HCT116 (cell line): ENCODE data around the gene STIM2. TPM values are rescaled to one million over a fixed set of nuclear protein-coding genes. Genes with fewer than 3 reads are reported as not detected.

ENCODE experiments used
- ATAC-seq: fragments of 200-7000 bp; cut with Tn5 transposase; 2 replicates; pipeline ENCODE4 v1.9.1; 2020; ENCODE audit warnings: mild to moderate bottlenecking, moderate library complexity
- BruUV-seq: library from RNA; stranded (reverse); fragments of 400-500 nt; replicated peaks from 2 replicates; lab custom pipeline; 2021; lab: Mats Ljungman, UMichigan
- CTCF ChIA-PET: fragments of 300-600 bp; sonication (Branson Sonifier 250); formaldehyde crosslinking; loops from one replicate; lab custom pipeline; 2021; ENCODE audit warnings: antibody characterized with exemption; lab: Charles Lee
- POLR2A ChIA-PET: fragments of 300-600, 350-600 bp; sonication (Branson Sonifier 250); formaldehyde crosslinking; loops from one replicate; lab custom pipeline; 2021; ENCODE audit warnings: antibody characterized with exemption; lab: Charles Lee
- RAD21 ChIA-PET, 2 experiments: fragments of 300-600 bp; sonication (Branson Sonifier 250); formaldehyde crosslinking; loops; one replicate each; lab custom pipeline; 2023; ENCODE audit warnings: low total read pairs in 2 of 2; ENCODE audit not compliant: uncharacterized antibody in 2 of 2, unreplicated experiment in 2 of 2, low non-redundant PET in 1 of 2; lab: Charles Lee
- DNase-seq: peaks from one replicate; pipeline ENCODE4 v3.0.0-alpha.2; 2010; ENCODE audit warnings: low read depth, low spot score
- H2AFZ ChIP-seq: fragments of 200-600 bp; shearing (Covaris generic), sonication (generic); 2 replicates; pipeline ENCODE4 v1.6.1; 2017; ENCODE audit warnings: low read depth, mixed run types, mixed read lengths, antibody characterized with exemption, low read length; ENCODE audit not compliant: poor library complexity, severe bottlenecking
- H3K27ac ChIP-seq: 2 replicates; pipeline ENCODE4 v1.5.1; 2012; ENCODE audit warnings: low read depth, low read length
- H3K27me3 ChIP-seq: fragments of 200-600 bp; sonication (generic); 2 replicates; pipeline ENCODE4 v1.6.1; 2016; ENCODE audit warnings: mixed run types, low read length, mixed read lengths; ENCODE audit not compliant: insufficient read depth
- H3K36me3 ChIP-seq, 2 experiments: fragments of 200-500 bp in 1 of 2; fragments of 200-600 bp in 1 of 2; sonication (Bioruptor generic) in 1 of 2; sonication (generic) in 1 of 2; 2 replicates each; pipeline versions ENCODE4 v1.5.1 to v1.6.1; 2014 to 2016; ENCODE audit warnings: low read length in 2 of 2, inconsistent platforms in 1 of 2, mixed read lengths in 1 of 2, mixed run types in 1 of 2; ENCODE audit not compliant: insufficient read depth in 2 of 2, control insufficient read depth in 1 of 2
- H3K4me1 ChIP-seq, 2 experiments: fragments of 200-600 bp in 1 of 2; sonication (generic) in 1 of 2; 2 replicates each; pipeline versions ENCODE4 v1.5.1 to v1.6.1; 2012 to 2017; ENCODE audit warnings: low read length in 2 of 2, inconsistent platforms in 1 of 2, mild to moderate bottlenecking in 1 of 2, mixed read lengths in 1 of 2, mixed run types in 1 of 2, moderate library complexity in 1 of 2; ENCODE audit not compliant: insufficient read depth in 2 of 2, control insufficient read depth in 1 of 2
- H3K4me2 ChIP-seq: fragments of 200-600 bp; sonication (generic); 2 replicates; pipeline ENCODE4 v1.6.1; 2017; ENCODE audit warnings: mixed run types, low read length, mixed read lengths
- H3K4me3 ChIP-seq, 2 experiments: fragments of 200-600 bp in 1 of 2; sonication (generic) in 1 of 2; replicated peaks in 1 of 2; 2 replicates each; pipeline ENCODE4 v1.5.1; 2011 to 2016; ENCODE audit warnings: low read length in 2 of 2, control low read depth in 1 of 2, low read depth in 1 of 2, mild to moderate bottlenecking in 1 of 2, mixed read lengths in 1 of 2, mixed run types in 1 of 2
- H3K79me2 ChIP-seq: fragments of 200-600 bp; sonication (generic); 2 replicates; pipeline ENCODE4 v1.6.1; 2017; ENCODE audit warnings: mild to moderate bottlenecking, mixed run types, low read length, moderate library complexity, mixed read lengths; ENCODE audit not compliant: insufficient read depth
- H3K9ac ChIP-seq: fragments of 200-600 bp; sonication (generic); 2 replicates; pipeline ENCODE4 v1.6.1; 2016; ENCODE audit warnings: low read length, mixed read lengths
- H3K9me2 ChIP-seq: fragments of 200-600 bp; sonication (generic), shearing (Covaris generic); 2 replicates; pipeline ENCODE4 v1.6.1; 2017; ENCODE audit warnings: mixed run types, mild to moderate bottlenecking, moderate library complexity; ENCODE audit not compliant: insufficient read depth
- H3K9me3 ChIP-seq, 2 experiments: fragments of 200-500 bp in 1 of 2; fragments of 200-600 bp in 1 of 2; sonication (Bioruptor generic) in 1 of 2; sonication (generic) in 1 of 2; 2 replicates each; pipeline ENCODE4 v1.6.1; 2014 to 2017; ENCODE audit warnings: low read length in 2 of 2, mixed read lengths in 2 of 2, inconsistent platforms in 1 of 2, low read depth in 1 of 2, mild to moderate bottlenecking in 1 of 2, mixed run types in 1 of 2, moderate library complexity in 1 of 2; ENCODE audit not compliant: control insufficient read depth in 1 of 2, insufficient read depth in 1 of 2
- H4K20me1 ChIP-seq: fragments of 200-600 bp; sonication (generic), shearing (Covaris generic); 2 replicates; pipeline ENCODE4 v1.6.1; 2017; ENCODE audit warnings: mixed run types, mild to moderate bottlenecking, moderate library complexity; ENCODE audit not compliant: insufficient read depth
- CBX3 ChIP-seq: IDR thresholded peaks from 2 replicates; pipeline ENCODE4 v1.6.1; 2012; ENCODE audit warnings: low read depth
- CEBPB ChIP-seq: IDR thresholded peaks from 2 replicates; pipeline ENCODE4 v1.6.1; 2012; ENCODE audit warnings: low read depth
- FOSL1 ChIP-seq: IDR thresholded peaks from 2 replicates; pipeline ENCODE4 v1.6.1; 2012; ENCODE audit warnings: low read depth
- POLR2A ChIP-seq: IDR thresholded peaks from 2 replicates; pipeline ENCODE4 v1.7.0; 2011; ENCODE audit warnings: borderline replicate concordance; ENCODE audit not compliant: insufficient read depth, insufficient read length; ENCODE audit errors: extremely low read depth
- RAD21 ChIP-seq: IDR thresholded peaks from 2 replicates; pipeline ENCODE4 v1.6.1; 2012; ENCODE audit warnings: low read depth, mild to moderate bottlenecking
- SP1 ChIP-seq: IDR thresholded peaks from 2 replicates; pipeline ENCODE4 v1.6.1; 2012; ENCODE audit warnings: low read depth
- TCF7L2 ChIP-seq: IDR thresholded peaks from 2 replicates; pipeline ENCODE4 v1.7.0; 2011; ENCODE audit warnings: borderline replicate concordance, inconsistent platforms; ENCODE audit not compliant: insufficient read depth, insufficient read length; ENCODE audit errors: extremely low read depth
- ZNF274 ChIP-seq: fragments of 200-500 bp; sonication (Bioruptor generic); IDR thresholded peaks from 2 replicates; pipeline ENCODE4 v1.6.1; 2014; ENCODE audit warnings: mild to moderate bottlenecking, low read depth, low read length, inconsistent platforms
- intact Hi-C: fragments of 100-400 bp; cut with micrococcal nuclease; formaldehyde crosslinking; loops from 2 replicates; pipeline ENCODE4 v1.10.0; 2022
- total RNA-seq: library from RNA; stranded (reverse); gene quantifications from one replicate; pipeline ENCODE4 v1.2.1, GENCODE V29; 2021; ENCODE audit not compliant: unreplicated experiment
- TF ChIP-seq, protein P1 (sequence below): IDR thresholded peaks from 2 replicates; pipeline ENCODE4 v1.6.1; 2011; ENCODE audit warnings: mild to moderate bottlenecking, low read length, moderate library complexity; ENCODE audit not compliant: insufficient replicate concordance; ENCODE audit errors: extremely low read depth
- TF ChIP-seq, protein P2 (sequence below): IDR thresholded peaks from 2 replicates; pipeline ENCODE4 v1.6.1; 2012

The STIM2 gene
- total RNA-seq, 1 experiment from 2014 or later, result 65.9 TPM

DNA sequence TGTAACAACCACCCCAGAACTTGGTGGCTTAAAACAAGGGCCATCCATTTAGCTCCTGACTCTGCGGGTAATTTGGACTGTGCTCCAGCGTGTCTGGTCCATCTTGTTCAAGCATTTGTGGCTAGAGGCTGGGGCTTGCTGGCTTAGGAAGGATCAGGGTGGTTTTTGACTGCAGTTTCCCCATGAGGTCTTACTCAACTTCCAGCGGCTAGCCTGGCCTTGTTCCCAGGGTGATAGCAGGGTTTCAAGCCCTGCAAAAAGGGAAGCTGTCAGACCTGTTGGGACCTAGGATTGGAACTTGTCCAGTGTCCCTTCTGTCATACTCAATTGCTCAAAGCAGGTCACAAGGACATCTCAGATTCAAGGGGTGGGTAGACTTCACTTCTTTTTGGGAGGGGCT is 205.9 kb downstream of the STIM2 start (continued):
- TF ChIP-seq FOSL1, result no peak
- no peak for TF ChIP-seq CEBPB
- TF ChIP-seq, protein P1, sequence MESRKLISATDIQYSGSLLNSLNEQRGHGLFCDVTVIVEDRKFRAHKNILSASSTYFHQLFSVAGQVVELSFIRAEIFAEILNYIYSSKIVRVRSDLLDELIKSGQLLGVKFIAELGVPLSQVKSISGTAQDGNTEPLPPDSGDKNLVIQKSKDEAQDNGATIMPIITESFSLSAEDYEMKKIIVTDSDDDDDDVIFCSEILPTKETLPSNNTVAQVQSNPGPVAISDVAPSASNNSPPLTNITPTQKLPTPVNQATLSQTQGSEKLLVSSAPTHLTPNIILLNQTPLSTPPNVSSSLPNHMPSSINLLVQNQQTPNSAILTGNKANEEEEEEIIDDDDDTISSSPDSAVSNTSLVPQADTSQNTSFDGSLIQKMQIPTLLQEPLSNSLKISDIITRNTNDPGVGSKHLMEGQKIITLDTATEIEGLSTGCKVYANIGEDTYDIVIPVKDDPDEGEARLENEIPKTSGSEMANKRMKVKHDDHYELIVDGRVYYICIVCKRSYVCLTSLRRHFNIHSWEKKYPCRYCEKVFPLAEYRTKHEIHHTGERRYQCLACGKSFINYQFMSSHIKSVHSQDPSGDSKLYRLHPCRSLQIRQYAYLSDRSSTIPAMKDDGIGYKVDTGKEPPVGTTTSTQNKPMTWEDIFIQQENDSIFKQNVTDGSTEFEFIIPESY, result no peak
- no peak for TF ChIP-seq POLR2A
- TF ChIP-seq, all 23 proteins: peak for 0

DNA sequence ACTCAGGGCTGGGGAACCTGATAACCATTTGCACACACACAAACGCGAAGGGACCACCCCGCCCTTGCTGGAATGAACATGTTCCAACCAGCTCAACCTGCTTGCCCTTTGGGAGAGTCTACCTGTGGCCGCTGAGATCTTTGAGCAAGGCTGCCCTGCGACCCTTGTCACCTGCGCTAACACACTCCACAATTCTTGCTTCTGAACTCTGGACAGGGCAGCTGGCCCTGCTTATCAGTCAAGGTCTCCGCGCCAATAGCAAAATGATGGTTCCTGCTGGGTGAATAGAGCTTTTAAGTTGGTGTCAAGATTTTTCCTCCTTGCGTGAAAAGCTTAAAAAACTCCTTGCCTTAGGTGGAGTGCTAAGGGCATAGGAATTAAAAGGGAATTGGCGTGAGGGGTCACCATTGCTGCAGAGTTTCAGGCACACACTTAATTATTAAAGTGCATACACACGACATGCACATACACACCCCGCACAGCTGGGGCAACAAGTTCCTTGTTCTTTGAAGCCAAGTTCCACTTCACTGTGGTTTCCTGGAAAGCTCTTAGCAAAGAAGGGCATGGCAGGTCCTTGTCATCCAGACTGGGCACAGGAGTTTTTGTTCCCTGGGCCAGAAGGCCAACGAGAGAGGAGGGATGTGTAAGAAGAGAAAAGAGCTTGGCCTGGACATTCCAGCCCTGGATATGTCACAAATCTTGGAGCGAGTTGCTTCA is 207.7 kb downstream of the STIM2 start:
- Histone ChIP-seq H3K4me2 (no peak overlapping the region), H3K4me1 (no peaks in the 10 kb centered on the region), H3K9me2 (no peaks in the 10 kb centered on the region), H3K27me3 (no peaks in the 10 kb centered on the region), H3K9ac (no peak overlapping the region), H3K4me3 (no peak overlapping the region), H3K27ac (no peak overlapping the region), H3K79me2 (no peaks in the 10 kb centered on the region), H4K20me1 (no peaks in the 10 kb centered on the region), H2AFZ (no peak overlapping the region), H3K36me3 (no peaks in the 10 kb centered on the region), H3K9me3 (no peaks in the 10 kb centered on the region)
- no TSS peak for BruUV-seq
- DNase-seq (no peak), ATAC-seq (no peak)
- TF ChIP-seq SP1 (no peak), CBX3 (no peak), ZNF274 (no peak), RAD21 (no peak), TCF7L2 (no peak), POLR2A (no peak)
- TF ChIP-seq, protein P1, result no peak
- TF ChIP-seq, protein P2, sequence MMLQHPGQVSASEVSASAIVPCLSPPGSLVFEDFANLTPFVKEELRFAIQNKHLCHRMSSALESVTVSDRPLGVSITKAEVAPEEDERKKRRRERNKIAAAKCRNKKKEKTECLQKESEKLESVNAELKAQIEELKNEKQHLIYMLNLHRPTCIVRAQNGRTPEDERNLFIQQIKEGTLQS, result no peak
- ChIA-PET CTCF (no interaction called here), POLR2A (no interaction called here), RAD21 (no interaction called here)
- intact Hi-C loops, result no loop called here
